Stimulated activated naive CD4-positive, alpha-beta T cell (primary cell): ENCODE results near the gene SPATA33.
"Not testable (repeated sequence)": the region's sequence is repeated elsewhere in the genome, so short reads cannot be mapped to it uniquely, and the experiment has no call there.

ENCODE experiments used
- DNase-seq, 6 experiments: peaks; one replicate each; lab custom pipeline; 2025; lab: John Stamatoyannopoulos, UW

Gene SPATA33

GRCh38 chr16:89629827-89630610 lies 27.6 kb upstream of the SPATA33 start:
- DNase-seq, result no peak

GRCh38 chr16:89633064-89633631 lies 24.5 kb upstream of the SPATA33 start:
- no peak for DNase-seq

- not testable (repeated sequence) for DNase-seq
Measured at GRCh38 chr16:89634463-89635385, 22.9 kb upstream of the SPATA33 start.

- no peak for DNase-seq
Measured at GRCh38 chr16:89636663-89637062, 21.0 kb upstream of the SPATA33 start.

GRCh38 chr16:89637379-89637778 lies 20.3 kb upstream of the SPATA33 start:
- no peak for DNase-seq

- DNase-seq, result no peak
Measured at GRCh38 chr16:89638455-89638854, 19.2 kb upstream of the SPATA33 start.

GRCh38 chr16:89639385-89639784 lies 18.3 kb upstream of the SPATA33 start:
- no peak for DNase-seq

GRCh38 chr16:89641458-89642119 lies 16.0 kb upstream of the SPATA33 start:
- DNase-seq, result no peak

- DNase-seq, result no peak
Measured at GRCh38 chr16:89642574-89642973, 15.1 kb upstream of the SPATA33 start.

- no peak for DNase-seq
Measured at GRCh38 chr16:89643769-89644300, 13.8 kb upstream of the SPATA33 start.

- DNase-seq, result no peak
Measured at GRCh38 chr16:89645122-89645521, 12.5 kb upstream of the SPATA33 start.

- no peak for DNase-seq
Measured at GRCh38 chr16:89646270-89646669, 11.4 kb upstream of the SPATA33 start.

GRCh38 chr16:89646906-89647305 lies 10.7 kb upstream of the SPATA33 start:
- no peak for DNase-seq

GRCh38 chr16:89651584-89651983 lies 6.1 kb upstream of the SPATA33 start:
- DNase-seq, result no peak

GRCh38 chr16:89653656-89654295 lies 3.9 kb upstream of the SPATA33 start:
- DNase-seq, result no peak

- DNase-seq, result no peak
Measured at GRCh38 chr16:89655062-89655643, 2.5 kb upstream of the SPATA33 start.

- DNase-seq, result no peak
Measured at GRCh38 chr16:89656435-89657121, 1.1 kb upstream of the SPATA33 start.

GRCh38 chr16:89658221-89658879 lies 714 bp downstream of the SPATA33 start:
- no peak for DNase-seq

GRCh38 chr16:89660146-89660545 lies 2.5 kb downstream of the SPATA33 start:
- DNase-seq, result no peak

GRCh38 chr16:89661215-89661614 lies 3.6 kb downstream of the SPATA33 start:
- no peak for DNase-seq
